HG03064 (cell line): ENCODE results near the gene CAND2.

Experiments used
- ATAC-seq: cut with Tn5 transposase; IDR thresholded peaks from one replicate; pipeline ENCODE4 v1.9.1; 2021; ENCODE audit warnings: low read depth; ENCODE audit not compliant: unreplicated experiment

The CAND2 gene

DNA sequence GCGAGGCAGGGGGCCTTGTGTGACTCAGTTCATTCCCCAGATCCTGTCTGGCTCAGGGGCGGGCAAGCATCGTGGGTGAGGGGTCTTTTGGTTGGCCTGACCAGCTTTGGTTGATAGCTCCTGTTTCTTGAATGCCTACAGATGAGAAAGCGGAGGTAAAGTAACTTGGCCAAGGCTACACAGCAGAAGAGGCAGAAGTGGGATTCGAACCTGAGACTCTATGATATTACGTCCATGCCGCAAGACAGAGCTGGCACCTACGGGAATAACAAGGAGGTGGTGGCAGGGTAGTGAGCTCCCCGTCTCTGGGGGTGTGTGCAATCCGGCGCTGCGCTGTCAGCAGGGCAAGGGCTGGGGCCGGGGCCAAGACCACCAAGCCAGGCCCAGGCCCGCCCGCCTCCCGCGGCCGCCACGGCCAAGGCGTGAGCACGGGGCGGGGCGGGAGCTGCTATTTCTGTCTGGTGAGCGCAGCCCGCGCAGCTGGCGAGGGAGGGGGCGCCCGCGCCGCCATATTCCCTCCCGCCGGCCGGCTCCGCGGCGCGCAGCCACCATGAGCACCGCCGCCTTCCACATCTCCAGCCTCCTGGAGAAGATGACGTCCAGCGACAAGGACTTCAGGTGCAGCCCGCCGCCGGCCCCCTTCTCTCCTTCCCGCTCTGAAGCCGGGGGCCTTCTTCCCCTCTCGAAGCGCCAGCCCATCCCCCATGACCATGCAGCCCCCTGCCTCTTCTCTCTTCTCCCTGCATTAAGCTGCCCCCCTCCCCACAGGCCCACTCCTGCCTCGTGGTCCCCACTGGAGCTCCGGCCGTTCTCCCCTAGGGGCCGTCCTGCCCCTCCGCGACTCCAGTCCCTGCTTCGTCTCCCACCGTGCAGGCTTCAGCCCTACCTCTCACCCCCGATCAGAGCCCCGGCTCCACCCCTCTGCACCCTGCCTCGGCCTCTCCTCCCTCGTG lies at the start of gene CAND2:
Gene CAND2 (plus strand): TSS at position 510 of the 953 bp plus-strand sequence. CDS start 41 bp downstream, at position 551.
- ATAC-seq, result no peak

DNA sequence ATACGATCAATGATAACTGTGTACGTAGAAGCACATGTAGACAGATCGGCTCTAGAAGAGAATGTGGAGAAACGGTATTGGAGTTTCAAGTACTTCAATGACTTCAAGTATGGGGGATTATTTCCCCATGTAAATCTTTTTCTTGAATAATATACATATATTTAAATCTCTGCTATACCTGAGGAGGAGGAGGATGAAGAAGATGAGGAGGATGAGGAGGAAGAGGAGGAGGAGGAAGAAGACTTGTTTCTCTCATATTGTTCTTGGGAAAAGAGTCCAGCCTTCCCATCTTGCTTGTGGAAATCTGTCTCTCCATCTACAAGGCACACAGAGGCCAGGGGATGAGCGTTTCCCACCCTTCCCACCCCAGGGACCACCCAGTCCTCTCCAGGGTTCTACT lies 48.0 kb upstream of the CAND2 start:
- no peak for ATAC-seq

DNA sequence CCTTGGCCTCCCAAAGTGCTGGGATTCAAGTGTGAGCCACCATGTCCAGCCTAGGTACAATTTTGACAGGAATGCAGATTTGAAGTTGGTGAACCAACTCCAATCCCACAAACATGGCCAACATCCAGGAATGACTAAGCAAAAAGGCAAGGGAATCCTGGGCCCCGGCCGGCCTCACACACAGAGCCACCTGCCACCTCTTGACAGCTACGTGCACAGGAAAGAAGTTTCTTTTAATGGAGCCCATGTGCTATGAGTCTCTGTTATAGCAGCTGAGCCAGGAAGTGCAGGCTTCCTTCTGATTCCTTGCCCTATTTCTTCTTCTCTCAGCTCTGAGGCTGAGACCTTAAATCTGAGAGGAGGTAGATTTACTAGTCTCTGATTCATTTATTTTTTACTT lies 46.3 kb upstream of the CAND2 start:
- no peak for ATAC-seq

DNA sequence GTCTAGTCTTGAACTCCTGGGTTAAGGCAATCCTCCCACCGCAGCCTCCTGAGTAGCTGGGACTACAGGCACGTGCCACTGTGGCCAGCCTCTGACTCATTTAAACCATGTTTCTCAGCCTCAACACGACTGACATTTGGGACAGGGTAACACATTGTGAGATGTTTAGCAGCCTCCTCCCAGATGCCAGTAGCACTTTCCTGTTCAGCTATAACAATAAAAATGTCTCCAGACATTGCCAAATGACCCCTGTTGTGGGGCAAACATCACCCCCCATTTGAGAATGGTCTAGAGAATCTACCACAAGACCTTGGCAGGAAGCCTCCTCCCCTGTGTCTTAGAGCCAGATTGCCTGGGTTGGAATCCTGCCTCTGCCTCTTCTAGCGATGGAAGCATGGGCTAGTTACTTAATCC lies 45.8 kb upstream of the CAND2 start:
- no peak for ATAC-seq

DNA sequence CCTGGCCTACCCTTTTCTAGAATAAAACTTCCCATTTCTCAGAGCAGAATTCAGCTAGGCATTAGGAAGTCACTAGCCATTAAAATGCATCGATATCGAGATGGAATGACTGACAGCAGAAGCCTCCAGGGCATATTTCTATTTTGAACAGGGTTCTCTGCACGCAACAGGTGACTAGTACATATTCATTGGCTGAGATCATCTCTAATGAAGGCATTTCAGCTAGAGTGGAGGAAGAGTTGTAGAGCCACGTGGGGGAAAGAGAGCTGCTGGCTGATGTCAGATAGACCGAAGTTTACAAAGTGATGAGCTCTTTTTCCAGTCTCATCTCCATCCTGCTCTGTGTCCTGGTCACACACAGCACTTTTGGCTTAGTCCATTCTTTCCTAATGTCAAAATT lies 44.9 kb upstream of the CAND2 start:
- ATAC-seq, result no peak

DNA sequence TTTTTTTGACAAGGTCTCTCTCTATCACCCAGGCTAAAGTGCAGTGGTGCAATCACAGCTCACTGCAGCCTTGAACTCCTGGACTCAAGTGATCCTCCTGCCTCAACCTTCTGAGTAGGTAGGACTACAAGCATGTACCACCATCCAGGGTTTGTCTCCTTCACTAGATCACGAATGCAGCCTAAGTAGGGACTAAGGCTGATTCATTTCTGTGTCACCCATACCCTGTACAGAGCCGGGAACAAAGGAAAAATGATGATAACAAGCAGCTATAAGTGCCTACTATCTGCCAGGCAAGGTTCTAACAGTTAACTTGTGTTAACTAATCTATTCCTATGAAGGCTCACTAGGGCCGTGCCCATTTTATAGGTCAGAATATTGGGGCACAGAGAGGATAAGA lies 44.4 kb upstream of the CAND2 start:
- no peak for ATAC-seq

DNA sequence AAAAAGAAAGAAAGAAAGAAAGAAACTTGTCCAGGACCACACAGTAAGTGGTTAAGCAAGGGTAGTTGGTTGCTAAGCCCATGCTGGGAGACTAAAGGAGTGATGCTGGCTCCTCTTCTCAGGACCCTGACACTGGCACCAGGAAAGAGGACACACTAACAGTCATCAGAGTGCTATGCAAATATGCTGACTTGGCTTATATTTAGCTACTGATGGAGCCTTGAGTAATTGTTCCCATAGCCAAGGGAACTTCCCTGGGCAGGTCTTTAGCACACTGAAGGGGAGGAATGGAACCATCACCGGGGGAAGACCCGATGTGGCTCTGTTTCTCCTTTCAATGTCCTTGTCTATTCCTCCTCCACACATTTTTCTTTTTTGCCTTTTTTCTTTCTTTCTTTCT lies 43.7 kb upstream of the CAND2 start:
- ATAC-seq, result no peak

DNA sequence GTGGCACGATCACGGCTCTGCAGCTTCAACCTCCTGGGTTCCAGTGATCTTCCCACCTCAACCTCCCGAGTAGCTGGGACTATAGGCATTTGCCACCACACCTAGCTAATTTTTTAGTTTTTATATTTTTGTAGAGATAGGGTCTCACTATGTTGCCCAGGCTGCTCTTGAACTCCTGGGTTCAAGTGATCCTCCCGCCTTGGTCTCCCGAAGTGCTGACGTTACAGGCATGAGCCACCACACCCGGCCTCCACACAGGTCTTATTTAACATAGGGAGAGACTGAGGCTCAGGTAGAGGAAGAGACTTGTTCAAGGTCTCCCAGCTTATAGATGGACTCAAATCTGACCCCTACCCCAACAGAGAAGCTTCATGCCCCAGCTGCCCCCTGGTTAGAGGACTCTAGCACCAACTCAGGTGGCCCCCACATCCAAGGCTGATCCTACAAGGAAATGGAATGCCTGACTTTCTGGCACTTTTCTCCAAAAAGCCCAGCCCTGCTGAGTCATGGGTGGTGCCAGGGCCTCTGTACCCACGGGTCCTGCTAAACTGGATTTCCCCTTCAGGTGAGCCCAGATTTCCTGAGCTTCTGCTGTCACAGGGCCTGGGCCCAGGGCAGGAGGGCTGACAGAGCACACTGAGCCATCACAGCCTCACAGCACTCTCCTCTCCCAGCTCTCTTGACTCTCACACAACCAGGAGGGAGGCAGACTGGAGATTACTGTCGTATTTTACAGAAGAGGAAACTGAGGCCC lies 43.0 kb upstream of the CAND2 start:
- no peak for ATAC-seq

DNA sequence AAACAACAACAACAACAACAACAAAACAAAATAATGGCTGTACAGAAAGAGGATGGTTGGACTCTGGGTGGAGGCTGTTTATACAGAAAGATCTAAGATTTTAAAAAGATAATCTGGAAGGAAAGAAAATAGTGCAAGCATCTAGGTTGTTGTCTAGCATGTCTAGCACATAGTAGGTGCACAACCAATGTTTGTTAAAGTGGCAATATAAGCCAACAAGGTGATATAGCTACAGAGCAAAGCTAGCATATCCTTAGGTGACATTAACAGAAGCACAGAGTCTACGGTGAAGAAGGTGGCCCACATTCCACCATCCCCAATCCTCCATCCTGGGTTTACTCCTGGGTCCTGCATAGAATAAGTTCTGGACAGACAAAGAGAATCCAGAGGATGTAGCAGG lies 42.2 kb upstream of the CAND2 start:
- ATAC-seq, result no peak

DNA sequence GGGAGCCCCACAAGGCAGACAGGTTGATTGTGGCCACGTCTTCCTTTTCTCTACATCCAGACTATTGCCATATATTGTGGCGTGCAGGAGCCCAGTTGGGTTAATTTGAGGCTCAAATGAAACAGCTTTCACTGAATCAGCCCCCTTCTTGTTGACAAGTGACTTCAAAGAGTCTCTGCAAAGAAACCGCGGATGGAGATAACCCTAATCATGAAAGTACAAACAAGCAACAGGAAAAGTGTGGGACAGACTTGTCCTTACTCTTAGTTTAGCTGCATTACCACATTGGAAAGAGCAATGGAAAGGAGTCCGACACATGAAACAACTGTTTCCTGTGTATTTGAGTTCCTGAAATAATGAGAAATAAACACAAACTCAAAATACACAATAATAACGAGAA lies 40.7 kb upstream of the CAND2 start:
- ATAC-seq, result no peak

DNA sequence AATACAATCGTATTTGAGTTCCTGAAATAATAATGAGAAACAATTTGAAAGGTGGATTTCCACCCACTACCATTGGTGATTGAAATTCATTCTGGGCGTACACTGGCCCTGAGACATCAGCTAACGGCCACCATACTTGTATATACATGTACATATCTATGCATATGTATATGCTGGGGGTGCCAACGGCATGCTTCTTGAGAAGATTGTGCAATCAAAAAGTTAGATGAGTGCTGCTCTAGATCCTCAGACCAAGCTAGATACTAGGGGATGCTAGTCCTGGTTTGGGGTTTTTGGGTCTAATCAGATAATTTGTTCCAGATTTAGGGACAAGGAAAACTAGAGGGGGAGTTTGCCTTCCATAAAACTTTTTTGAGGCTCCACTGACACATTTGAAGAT lies 40.3 kb upstream of the CAND2 start:
- ATAC-seq, result no peak

DNA sequence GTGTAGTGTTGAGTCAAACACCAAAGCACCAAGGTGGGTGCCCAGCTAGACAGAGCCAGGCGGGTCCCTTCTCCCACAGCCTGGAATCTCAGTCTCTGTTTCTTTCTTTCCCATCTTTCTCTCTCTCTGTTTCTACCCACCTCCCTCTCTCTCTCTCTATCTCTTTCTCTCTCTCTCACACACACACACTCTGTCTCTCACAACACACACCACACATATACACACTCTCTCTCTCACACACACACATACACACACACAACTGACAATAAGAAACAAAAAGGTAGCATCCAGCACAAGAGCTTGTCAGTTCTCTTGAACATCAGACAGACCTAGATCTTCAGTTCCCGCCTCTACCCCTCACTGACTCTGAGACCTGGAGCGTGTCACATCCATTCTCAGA lies 39.8 kb upstream of the CAND2 start:
- no peak for ATAC-seq

DNA sequence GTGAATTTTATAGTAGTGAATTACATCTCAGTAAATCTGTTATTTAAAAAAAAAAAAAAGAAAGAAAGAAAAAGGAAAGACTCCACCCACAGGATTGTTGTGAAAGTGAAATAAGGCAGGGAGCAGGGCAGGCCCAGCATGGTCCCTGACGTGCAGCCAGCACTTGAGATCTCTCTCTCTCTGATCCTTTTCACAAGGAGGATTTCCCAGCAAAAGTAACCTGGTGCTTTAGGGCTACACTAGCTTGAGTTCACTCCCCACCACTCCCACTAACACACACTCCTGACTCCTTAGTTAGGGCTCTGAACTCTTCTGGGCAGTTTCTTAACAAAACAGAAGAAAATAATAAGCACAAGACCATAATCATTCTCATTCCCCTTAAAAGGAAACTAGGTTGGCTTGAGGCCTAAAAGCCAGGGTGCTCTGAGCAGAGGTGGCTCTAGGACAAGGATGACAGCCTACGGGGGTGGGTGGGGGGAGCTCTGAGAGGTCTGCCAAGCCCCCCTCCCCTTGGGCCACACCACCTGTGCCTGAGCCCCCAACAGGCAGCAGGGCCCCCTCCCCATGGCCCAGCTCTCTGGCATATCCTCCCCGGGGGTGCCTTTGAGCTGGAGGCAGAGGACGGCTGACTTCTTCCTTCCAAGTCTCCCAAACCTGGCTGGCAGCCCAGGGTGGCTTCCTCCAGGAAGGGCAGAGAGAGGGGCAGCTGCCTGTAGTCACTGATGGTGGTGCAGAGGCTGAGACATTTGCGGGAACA lies 38.3 kb upstream of the CAND2 start:
- no peak for ATAC-seq

DNA sequence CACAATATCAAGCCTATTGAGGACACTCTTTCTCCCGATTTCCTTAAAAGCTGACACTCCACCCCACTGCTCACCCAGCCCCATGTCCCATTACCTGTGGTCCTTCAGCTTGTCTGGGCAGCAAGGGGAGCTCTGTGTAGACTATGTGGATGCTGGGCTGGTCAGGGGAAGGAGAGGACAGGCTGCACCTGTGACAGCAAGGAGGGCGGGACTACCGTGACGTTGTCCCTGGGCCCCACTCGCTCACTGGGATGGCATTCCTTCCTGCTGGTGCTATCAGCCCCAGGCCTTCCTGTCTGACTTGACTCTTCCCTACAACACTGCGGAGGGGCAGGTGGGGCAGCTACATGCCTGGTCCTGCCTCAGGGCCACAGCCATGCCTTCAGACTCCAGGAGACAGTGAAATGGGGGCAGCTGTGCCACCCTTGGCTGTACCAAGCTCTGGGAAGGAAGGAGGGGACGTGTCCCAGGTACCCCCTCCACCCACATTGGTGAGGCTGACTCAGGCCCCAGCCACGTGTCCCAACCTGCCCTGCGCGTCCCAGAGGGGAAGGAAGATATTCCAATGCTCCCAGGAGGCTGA lies 37.3 kb upstream of the CAND2 start, which contains the start of gene TMEM40:
Gene TMEM40 (minus strand): TSS at position 163 of the 583 bp plus-strand sequence. CDS start 9,427 bp downstream, outside the sequence.
- ATAC-seq, result no peak

DNA sequence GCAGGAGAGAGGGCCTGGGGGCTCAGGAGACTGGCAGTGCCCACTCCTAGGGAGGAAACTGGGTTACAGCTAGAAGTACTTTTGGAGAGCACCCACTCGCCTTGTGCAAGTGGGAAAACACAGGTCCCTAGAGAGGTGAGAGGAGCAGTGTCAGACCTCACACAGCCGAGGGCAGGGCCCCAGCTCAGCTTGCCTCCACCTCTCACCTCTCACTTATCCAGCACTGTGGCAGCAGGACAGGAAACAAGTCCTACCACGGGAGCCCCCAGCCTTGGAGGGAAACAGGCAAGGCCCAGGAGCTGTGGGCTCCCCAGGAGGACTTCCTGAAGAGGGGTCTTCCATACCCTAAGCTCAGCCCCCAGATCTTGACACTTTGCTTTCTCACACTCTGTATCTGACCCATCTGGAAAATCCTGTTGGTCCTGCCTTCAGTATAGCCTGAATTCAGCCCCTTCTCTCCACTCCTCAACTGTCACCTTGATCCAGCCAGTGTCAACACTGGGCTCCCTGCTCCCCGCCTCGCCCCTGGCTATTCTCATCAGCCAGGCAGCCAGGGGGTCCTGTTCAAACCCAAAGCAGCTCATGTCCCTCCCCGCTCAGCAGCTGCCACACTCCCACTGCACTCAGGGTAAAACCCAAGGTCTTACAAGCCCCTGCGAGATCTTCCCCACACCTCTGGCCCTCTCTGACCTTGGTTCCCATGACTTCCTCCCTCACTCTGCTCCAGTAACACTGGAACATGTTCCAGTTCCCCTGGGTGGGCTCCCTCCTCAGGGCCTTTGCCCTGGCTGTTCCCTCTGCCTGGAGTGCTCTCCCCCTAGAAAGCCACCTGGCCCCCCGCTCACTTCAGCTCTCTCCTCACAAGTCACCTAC lies 36.6 kb upstream of the CAND2 start:
- ATAC-seq, result no peak

DNA sequence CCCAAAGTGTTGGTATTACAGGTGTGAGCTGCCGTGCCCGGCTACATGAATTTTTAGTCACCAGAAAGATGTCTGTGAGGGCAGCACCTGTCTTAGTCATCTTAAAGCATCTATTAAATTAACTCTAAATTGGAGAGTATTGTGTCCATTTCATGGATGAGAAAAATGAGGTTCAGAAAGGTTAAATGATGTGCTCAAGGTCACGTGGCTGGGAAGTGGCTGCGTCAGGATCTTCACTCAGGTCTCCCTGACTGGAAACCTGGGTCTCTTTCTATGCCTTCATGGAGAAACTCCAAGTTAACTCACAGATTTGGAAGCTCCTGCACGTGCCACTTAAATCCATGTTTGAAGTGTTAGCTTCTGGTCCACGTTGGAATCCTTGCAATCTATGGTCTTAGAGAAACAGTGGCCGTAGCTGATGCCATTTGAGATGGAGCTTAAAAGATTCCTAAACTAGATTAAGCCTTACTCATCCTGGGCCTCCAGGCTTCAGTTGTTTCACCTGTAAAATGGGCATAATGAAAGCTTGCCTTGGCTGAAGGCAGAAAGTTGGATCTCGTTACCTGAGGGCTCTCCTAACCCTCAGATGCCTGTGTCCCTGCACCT lies 32.2 kb upstream of the CAND2 start:
- ATAC-seq, result no peak

DNA sequence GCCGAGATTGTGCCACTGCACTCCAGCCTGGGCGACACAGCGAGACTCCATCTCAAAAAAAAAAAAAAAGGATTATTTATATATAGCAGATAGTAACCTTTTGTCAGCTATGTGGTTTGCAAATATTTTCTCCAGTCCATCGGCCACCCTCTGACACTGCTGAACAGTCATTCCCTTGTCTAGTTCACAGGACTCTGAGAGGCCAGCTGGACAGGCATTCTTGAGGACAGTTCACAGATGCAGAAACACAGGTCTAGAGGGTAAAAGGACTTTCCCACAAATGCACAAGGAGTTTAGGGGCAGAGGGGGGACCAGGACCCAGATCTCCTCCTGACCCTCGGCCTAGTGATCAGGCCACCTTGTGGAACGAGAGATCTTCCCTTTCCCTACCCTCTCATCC lies 29.9 kb upstream of the CAND2 start:
- ATAC-seq, result no peak

DNA sequence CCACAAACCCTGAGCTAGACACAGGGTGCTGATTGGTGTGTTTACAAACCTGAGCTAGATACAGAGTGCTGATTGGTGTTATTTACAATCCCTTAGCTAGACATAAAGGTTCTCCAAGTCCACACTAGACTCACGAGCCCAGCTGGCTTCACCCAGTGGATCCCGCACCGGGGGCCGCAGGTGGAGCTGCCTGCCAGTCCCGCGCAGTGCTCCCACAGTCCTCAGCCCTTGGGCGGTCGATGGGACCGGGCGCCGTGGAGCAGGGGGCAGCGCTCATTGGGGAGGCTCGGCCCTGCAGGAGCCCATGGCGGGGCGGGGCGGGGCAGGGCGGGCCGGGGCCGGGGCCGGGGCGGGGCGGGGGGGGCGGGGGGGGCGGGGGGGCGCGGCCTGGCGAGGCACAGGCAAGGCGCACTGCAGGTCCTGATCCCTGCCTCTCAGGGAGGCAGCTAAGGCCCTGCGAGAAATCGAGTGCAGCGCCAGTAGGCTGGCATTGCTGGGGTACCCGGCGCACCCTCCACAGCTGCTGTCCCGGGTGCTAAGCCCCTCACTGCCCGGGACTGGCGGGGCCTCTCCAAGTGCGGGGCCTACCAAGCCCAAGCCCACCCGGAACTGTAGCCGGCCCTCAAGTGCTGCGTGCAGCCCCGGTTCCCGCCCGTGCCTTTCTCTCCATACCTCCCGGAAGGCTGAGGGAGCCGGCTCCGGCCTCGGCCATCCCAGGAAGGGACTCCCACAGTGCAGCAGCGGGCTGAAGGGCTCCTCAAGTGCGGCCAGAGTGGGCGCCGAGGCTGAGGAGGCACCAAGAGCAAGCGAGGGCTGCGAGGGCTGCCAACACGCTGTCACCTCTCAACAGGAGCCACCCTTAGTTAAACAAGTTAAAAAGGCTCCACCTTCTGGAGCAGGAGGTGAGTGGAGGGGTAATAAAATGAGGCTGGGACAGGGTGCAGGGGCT lies 27.6 kb upstream of the CAND2 start:
- ATAC-seq, result no peak
